HepG2 (cell line): ENCODE results near the gene NTN5. TPM values are rescaled to one million over a fixed set of nuclear protein-coding genes. Genes with fewer than 3 reads are reported as not detected.

Experiments
- ATAC-seq: fragments of 200-7000 bp; cut with Tn5 transposase; 3 replicates; pipeline ENCODE4 v1.9.1; 2020; ENCODE audit warnings: mild to moderate bottlenecking, moderate library complexity
- BruUV-seq: library from RNA; stranded (reverse); fragments of 400-500 nt; replicated peaks from 2 replicates; lab custom pipeline; 2021; lab: Mats Ljungman, UMichigan
- CTCF ChIA-PET: fragments of 300-600 bp; formaldehyde crosslinking; extraction: SDS; loops from one replicate; lab custom pipeline; 2021; ENCODE audit warnings: low total read pairs, inconsistent platforms, low intra/inter-chr PET ratio; lab: Yijun Ruan, JAX
- POLR2A ChIA-PET: fragments of 350-600 bp; sonication (Branson Sonifier 250); formaldehyde crosslinking; loops from one replicate; lab custom pipeline; 2020; ENCODE audit warnings: antibody characterized with exemption, inconsistent platforms; lab: Yijun Ruan, JAX
- DNase-seq: peaks from one replicate; pipeline ENCODE4 v3.0.0-alpha.2; 2015; ENCODE audit warnings: low spot score
- FAIRE-seq: peaks from 3 replicates; lab custom pipeline; 2011; peaks lifted over from hg19 to GRCh38; lab: Jason Lieb, UNC
- H2AFZ ChIP-seq: one replicate; pipeline ENCODE4 v1.6.1; 2011; ENCODE audit warnings: low read length, inconsistent platforms
- H3K27ac ChIP-seq: fragments of 300-600 bp; 3 replicates; pipeline ENCODE4 v1.8.0; 2011; ENCODE audit warnings: mixed run types, mild to moderate bottlenecking, mixed read lengths, low read length, inconsistent platforms; ENCODE audit not compliant: insufficient read depth; ENCODE audit errors: extremely low read length
- H3K27me3 ChIP-seq, 2 experiments: fragments of 200-600 bp in 1 of 2; 2 replicates in 1 of 2; 3 replicates in 1 of 2; pipeline versions ENCODE4 v1.6.0 to v1.8.0; 2011; ENCODE audit warnings: low read length in 2 of 2, mild to moderate bottlenecking in 2 of 2, moderate library complexity in 2 of 2, inconsistent platforms in 1 of 2; ENCODE audit not compliant: insufficient read depth in 2 of 2, control insufficient read depth in 1 of 2
- H3K36me3 ChIP-seq, 2 experiments: fragments of 200-600 bp in 1 of 2; replicated peaks in 1 of 2; 2 replicates in 1 of 2; 3 replicates in 1 of 2; pipeline versions ENCODE4 v1.5.1 to v1.8.0; 2011; ENCODE audit warnings: low read length in 2 of 2, inconsistent platforms in 1 of 2; ENCODE audit not compliant: insufficient read depth in 2 of 2, control insufficient read depth in 1 of 2
- H3K4me1 ChIP-seq: 2 replicates; pipeline ENCODE4 v1.5.1; 2012; ENCODE audit warnings: low read length, inconsistent platforms; ENCODE audit not compliant: insufficient read depth
- H3K4me2 ChIP-seq: 2 replicates; pipeline ENCODE4 v1.6.0; 2011; ENCODE audit warnings: low read depth, low read length, inconsistent platforms
- H3K4me3 ChIP-seq, 3 experiments: fragments of 200-600 bp in 1 of 3; sonication (generic), shearing (Covaris generic) in 1 of 3; replicated peaks in 1 of 3; 2 replicates each; pipeline ENCODE4 v1.5.1; 2011 to 2016; ENCODE audit warnings: low read length in 3 of 3, inconsistent platforms in 2 of 3, low read depth in 2 of 3, mild to moderate bottlenecking in 2 of 3, control low read depth in 1 of 3, mixed read lengths in 1 of 3; ENCODE audit not compliant: insufficient read depth in 1 of 3
- H3K79me2 ChIP-seq: one replicate; pipeline ENCODE4 v1.6.1; 2011; ENCODE audit warnings: low read length, inconsistent platforms; ENCODE audit not compliant: insufficient read depth
- H3K9ac ChIP-seq: 2 replicates; pipeline ENCODE4 v1.6.0; 2011; ENCODE audit warnings: mild to moderate bottlenecking, low read depth, low read length, inconsistent platforms; ENCODE audit not compliant: insufficient read depth
- H3K9me3 ChIP-seq: 2 replicates; pipeline ENCODE4 v1.5.1; 2012; ENCODE audit warnings: mild to moderate bottlenecking, low read length
- H4K20me1 ChIP-seq: 2 replicates; pipeline ENCODE4 v1.6.0; 2011; ENCODE audit warnings: inconsistent platforms, mild to moderate bottlenecking, low read length, moderate library complexity; ENCODE audit not compliant: insufficient read depth
- ARID4A ChIP-seq: sonication (generic); formaldehyde crosslinking; IDR thresholded peaks from 2 replicates; pipeline ENCODE4 v1.5.0; 2020; ENCODE audit warnings: mild to moderate bottlenecking, missing genetic modification reagents, borderline replicate concordance
- ESRRA ChIP-seq: sonication (generic); formaldehyde crosslinking; IDR thresholded peaks from 2 replicates; pipeline ENCODE4 v1.5.1; 2020; ENCODE audit warnings: mild to moderate bottlenecking, low read depth, missing genetic modification reagents
- HNRNPL ChIP-seq: fragments of 200-400 bp; formaldehyde crosslinking; IDR thresholded peaks from 2 replicates; pipeline ENCODE4 v1.6.1; 2017; ENCODE audit warnings: mild to moderate bottlenecking, low read depth, low read length
- KDM5B ChIP-seq: sonication (generic); formaldehyde crosslinking; IDR thresholded peaks from 2 replicates; pipeline ENCODE4 v1.4.0; 2020; ENCODE audit warnings: missing genetic modification reagents, mild to moderate bottlenecking, borderline replicate concordance
- KMT2B ChIP-seq: IDR thresholded peaks from 2 replicates; pipeline ENCODE4 v1.6.1; 2016; ENCODE audit warnings: missing genetic modification reagents, missing compliant biosample characterization
- MED1 ChIP-seq: sonication (generic); formaldehyde crosslinking; IDR thresholded peaks from 2 replicates; pipeline ENCODE4 v1.4.0; 2020; ENCODE audit warnings: missing genetic modification reagents
- MYC ChIP-seq: sonication (generic); formaldehyde crosslinking; IDR thresholded peaks from 2 replicates; pipeline ENCODE4 v1.9.0; 2021; ENCODE audit warnings: missing genetic modification reagents, borderline replicate concordance
- RBM39 ChIP-seq: fragments of 200-400 bp; formaldehyde crosslinking; IDR thresholded peaks from one replicate; pipeline ENCODE4 v1.6.1; 2018; ENCODE audit warnings: antibody characterized with exemption, mild to moderate bottlenecking, low read depth, low read length; ENCODE audit not compliant: poor library complexity, severe bottlenecking
- RFX1 ChIP-seq: fragments of 450-650 bp; IDR thresholded peaks from 2 replicates; pipeline ENCODE4 v1.6.1; 2017
- RFXANK ChIP-seq: IDR thresholded peaks from 2 replicates; pipeline ENCODE4 v1.6.1; 2016
- SNAPC5 ChIP-seq: sonication (generic); formaldehyde crosslinking; IDR thresholded peaks from 2 replicates; pipeline ENCODE4 v1.8.1; 2023; ENCODE audit warnings: mild to moderate bottlenecking, missing genetic modification reagents, borderline replicate concordance
- ZNF225 ChIP-seq: sonication (generic); formaldehyde crosslinking; IDR thresholded peaks from 2 replicates; pipeline ENCODE4 v1.4.0; 2020; ENCODE audit warnings: mild to moderate bottlenecking, missing genetic modification reagents
- ZNF484 ChIP-seq: sonication (generic); formaldehyde crosslinking; IDR thresholded peaks from 2 replicates; pipeline ENCODE4 v1.5.1; 2020; ENCODE audit warnings: mild to moderate bottlenecking, low read depth, missing genetic modification reagents, borderline replicate concordance
- ZNF619 ChIP-seq: sonication (generic); formaldehyde crosslinking; IDR thresholded peaks from 2 replicates; pipeline ENCODE4 v1.4.0; 2020; ENCODE audit warnings: mild to moderate bottlenecking, missing genetic modification reagents
- ZNF766 ChIP-seq: sonication (generic); formaldehyde crosslinking; IDR thresholded peaks from 2 replicates; pipeline ENCODE4 v1.5.0; 2020; ENCODE audit warnings: missing genetic modification reagents, borderline replicate concordance
- ZNF891 ChIP-seq: sonication (generic); formaldehyde crosslinking; IDR thresholded peaks from 2 replicates; pipeline ENCODE4 v1.5.0; 2020; ENCODE audit warnings: mild to moderate bottlenecking, missing genetic modification reagents
- WGBS: methylation state at CpG from one replicate; pipeline ENCODE4 v1.1.6; 2017; ENCODE audit warnings: low lambda C conversion rate; 5-methylcytosine and 5-hydroxymethylcytosine counted together
- in situ Hi-C: cut with HindIII; loops from 2 replicates; pipeline ENCODE4 v1.10.0; 2017; ENCODE audit warnings: low pct_unique_long_range_greater_than_20kb; ENCODE audit not compliant: extremely low pct_ligation_motif_present
- intact Hi-C: fragments of 100-400 bp; cut with micrococcal nuclease; formaldehyde crosslinking; loops from one replicate; pipeline ENCODE4 v1.10.0; 2022; ENCODE audit not compliant: unreplicated experiment
- polyA plus RNA-seq, 8 experiments: library from polyadenylated mRNA; depleted of rRNA in 3 of 8; stranded (reverse) in 7 of 8; unstranded in 1 of 8; fragments of >200 nt; fragmentation: Illumina TruSeq in 4 of 8; extraction: Trizol in 4 of 8; gene quantifications; 2 replicates each; pipeline versions ENCODE4 v1.2.1 to v1.2.3, GENCODE V29; 2011 to 2016; ENCODE audit warnings: low read depth in 4 of 8, missing spikeins in 1 of 8, mixed read lengths in 1 of 8; ENCODE audit not compliant: insufficient read depth in 1 of 8
- total RNA-seq, 5 experiments: library from RNA; depleted of rRNA; stranded (reverse); fragments of >200 nt; fragmentation: Illumina TruSeq; extraction: Trizol; gene quantifications; 2 replicates each; pipeline ENCODE4 v1.2.3, GENCODE V29; 2016; ENCODE audit warnings: low read depth in 1 of 5
- TF ChIP-seq, protein P1 (sequence below): sonication (generic); formaldehyde crosslinking; IDR thresholded peaks from 2 replicates; pipeline ENCODE4 v1.5.0; 2020; ENCODE audit warnings: mild to moderate bottlenecking, missing genetic modification reagents

NTN5 gene
- total and polyA plus RNA-seq, 2 of the 13 experiments (the other 11 are each of a cell fraction or from before 2014, with no cell fraction given): 0.05 TPM; not detected in 1

GRCh38 chr19:48680436-48681126 is 7.8 kb upstream of the NTN5 start:
- Histone ChIP-seq H3K9me3 (no peaks in the 10 kb centered on the region), H3K4me3 (no peak overlapping the region), H2AFZ (no peak overlapping the region), H3K9ac (no peak overlapping the region), H3K36me3 (no peaks in the 10 kb centered on the region), H3K4me1 (peaks cover 45% of the 10 kb centered on the region), H3K27me3 (0 out of 5 replicates have a peak, but pooled peaks cover 0 to 3% of the 10 kb centered on the region in 2 experiments), H3K27ac (no peak overlapping the region), H3K79me2 (no peaks in the 10 kb centered on the region), H3K4me2 (peak overlapping the region; percentile 6; the same call in 1 of the 2 replicates), H4K20me1 (no peaks in the 10 kb centered on the region)
- FAIRE-seq (no peak), DNase-seq (no peak), ATAC-seq (peak; percentile 52)
- intact Hi-C loops: loop anchor here (2.0 kb wide), 1 partner anchor 34 kb away; the partner anchor contains the start of gene CA11
- ChIA-PET POLR2A (interaction anchor here (1.4 kb wide), 1 partner anchor 14 kb away, joined by 4 read pairs; the partner anchor contains the start of gene FUT2), CTCF (no interaction called here)
- BruUV-seq: no TSS peak
- 70% methylated on average over 25 of the region's 45 CpGs for WGBS
- in situ Hi-C loops: no loop called here
- TF ChIP-seq ZNF766 (no peak), ZNF891 (CRISPR knock-in tag) (no peak), ARID4A (peak; percentile 51; the same call in 1 of the 2 replicates), RFX1 (no peak), HNRNPL (0 out of 2 replicates have a peak, but pooled peaks have one; percentile 17), ZNF619 (CRISPR knock-in tag) (no peak), MYC (CRISPR knock-in tag) (peak; percentile 38; the same call in 1 of the 2 replicates), MED1 (CRISPR knock-in tag) (0 out of 2 replicates have a peak, but pooled peaks have one; percentile 15), KMT2B (CRISPR knock-in tag) (no peak), ZNF225 (CRISPR knock-in tag) (no peak), KDM5B (0 out of 2 replicates have a peak, but pooled peaks have one; percentile 15), ZNF484 (no peak), RBM39 (no peak), RFXANK (CRISPR knock-in tag) (no peak), ESRRA (CRISPR knock-in tag) (0 out of 2 replicates have a peak, but pooled peaks have one; percentile 34), SNAPC5 (no peak)
- TF ChIP-seq, protein P1, sequence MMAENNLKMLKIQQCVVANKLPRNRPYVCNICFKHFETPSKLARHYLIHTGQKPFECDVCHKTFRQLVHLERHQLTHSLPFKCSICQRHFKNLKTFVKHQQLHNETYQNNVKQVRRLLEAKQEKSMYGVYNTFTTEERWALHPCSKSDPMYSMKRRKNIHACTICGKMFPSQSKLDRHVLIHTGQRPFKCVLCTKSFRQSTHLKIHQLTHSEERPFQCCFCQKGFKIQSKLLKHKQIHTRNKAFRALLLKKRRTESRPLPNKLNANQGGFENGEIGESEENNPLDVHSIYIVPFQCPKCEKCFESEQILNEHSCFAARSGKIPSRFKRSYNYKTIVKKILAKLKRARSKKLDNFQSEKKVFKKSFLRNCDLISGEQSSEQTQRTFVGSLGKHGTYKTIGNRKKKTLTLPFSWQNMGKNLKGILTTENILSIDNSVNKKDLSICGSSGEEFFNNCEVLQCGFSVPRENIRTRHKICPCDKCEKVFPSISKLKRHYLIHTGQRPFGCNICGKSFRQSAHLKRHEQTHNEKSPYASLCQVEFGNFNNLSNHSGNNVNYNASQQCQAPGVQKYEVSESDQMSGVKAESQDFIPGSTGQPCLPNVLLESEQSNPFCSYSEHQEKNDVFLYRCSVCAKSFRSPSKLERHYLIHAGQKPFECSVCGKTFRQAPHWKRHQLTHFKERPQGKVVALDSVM (CRISPR knock-in tag): no peak; the same call in 1 of the 2 replicates
